ENCODE data around the gene VAMP5. TPM values are rescaled to one million over a fixed set of nuclear protein-coding genes. Genes with fewer than 3 reads are reported as not detected.
"Not testable (repeated sequence)": the region's sequence is repeated elsewhere in the genome, so short reads cannot be mapped to it uniquely, and the experiment has no call there.

The VAMP5 gene
- total RNA-seq, 1 donor from 2014 or later = not detected

- Mint-ChIP-seq H3K9me3 (ENCODE audit: unreplicated experiment) (no peaks in the 10 kb centered on the region), H3K4me3 (ENCODE audit: unreplicated experiment) (no peak overlapping the region), H3K27me3 (ENCODE audit: unreplicated experiment) (no peaks in the 10 kb centered on the region), H3K4me1 (ENCODE audit: unreplicated experiment) (peaks cover 59% of the 10 kb centered on the region), H3K36me3 (ENCODE audit: unreplicated experiment) (no peaks in the 10 kb centered on the region), H3K27ac (ENCODE audit: unreplicated experiment) (no peak overlapping the region)
- DNase-seq (ENCODE audit: extremely low spot score, unreplicated experiment) = no peak
- TF ChIP-seq, protein P1, sequence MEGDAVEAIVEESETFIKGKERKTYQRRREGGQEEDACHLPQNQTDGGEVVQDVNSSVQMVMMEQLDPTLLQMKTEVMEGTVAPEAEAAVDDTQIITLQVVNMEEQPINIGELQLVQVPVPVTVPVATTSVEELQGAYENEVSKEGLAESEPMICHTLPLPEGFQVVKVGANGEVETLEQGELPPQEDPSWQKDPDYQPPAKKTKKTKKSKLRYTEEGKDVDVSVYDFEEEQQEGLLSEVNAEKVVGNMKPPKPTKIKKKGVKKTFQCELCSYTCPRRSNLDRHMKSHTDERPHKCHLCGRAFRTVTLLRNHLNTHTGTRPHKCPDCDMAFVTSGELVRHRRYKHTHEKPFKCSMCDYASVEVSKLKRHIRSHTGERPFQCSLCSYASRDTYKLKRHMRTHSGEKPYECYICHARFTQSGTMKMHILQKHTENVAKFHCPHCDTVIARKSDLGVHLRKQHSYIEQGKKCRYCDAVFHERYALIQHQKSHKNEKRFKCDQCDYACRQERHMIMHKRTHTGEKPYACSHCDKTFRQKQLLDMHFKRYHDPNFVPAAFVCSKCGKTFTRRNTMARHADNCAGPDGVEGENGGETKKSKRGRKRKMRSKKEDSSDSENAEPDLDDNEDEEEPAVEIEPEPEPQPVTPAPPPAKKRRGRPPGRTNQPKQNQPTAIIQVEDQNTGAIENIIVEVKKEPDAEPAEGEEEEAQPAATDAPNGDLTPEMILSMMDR (IDR thresholded peaks at IDR 0.05) = no peak
Observed at GRCh38 chr2:85589181-85589580, 5.0 kb downstream of the VAMP5 start.

DNA sequence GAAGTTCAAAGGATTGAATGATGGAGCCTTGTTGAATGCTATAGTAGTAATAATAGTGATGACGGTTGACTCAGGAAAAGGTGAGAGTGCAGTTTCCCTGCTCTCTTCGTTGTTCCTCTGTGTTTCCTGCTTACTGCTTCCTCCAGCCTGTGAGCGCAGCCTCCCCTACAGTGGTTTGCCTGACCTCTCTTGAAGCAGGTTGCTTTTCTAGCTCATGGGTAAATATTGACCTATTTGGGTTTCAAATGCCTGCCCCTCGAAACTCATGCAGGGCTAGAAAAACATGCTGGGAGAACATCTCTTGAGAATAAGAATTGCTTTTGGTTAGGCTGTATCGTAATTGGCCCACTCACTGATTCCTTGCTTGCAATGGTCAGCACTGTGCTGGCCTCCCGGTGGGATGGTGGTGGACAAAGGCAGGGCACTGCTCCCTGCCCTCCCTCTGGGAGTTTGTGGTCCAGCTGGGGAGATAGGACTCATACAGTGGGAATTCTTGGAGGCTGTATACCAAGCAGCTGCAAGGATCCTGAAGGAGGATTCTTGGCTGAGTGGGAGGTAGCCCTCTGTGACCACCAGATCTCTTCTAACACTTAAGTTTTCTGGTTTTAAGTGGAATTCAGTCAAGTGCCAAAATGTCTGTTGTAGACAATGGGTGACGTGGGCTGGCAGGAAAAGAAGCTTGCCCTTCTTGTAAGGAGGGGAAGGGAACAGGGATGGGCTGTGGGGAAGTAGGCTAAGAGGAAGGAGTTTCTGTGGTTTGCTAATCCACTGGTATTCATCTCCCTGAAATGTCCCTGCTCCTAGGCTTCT is 6.0 kb downstream of the VAMP5 start:
- DNase-seq (ENCODE audit: extremely low spot score, unreplicated experiment) = no peak
- Mint-ChIP-seq H3K9me3 (ENCODE audit: unreplicated experiment) (no peaks in the 10 kb centered on the region), H3K4me1 (ENCODE audit: unreplicated experiment) (peaks cover 64% of the 10 kb centered on the region), H3K4me3 (ENCODE audit: unreplicated experiment) (no peak overlapping the region), H3K27ac (ENCODE audit: unreplicated experiment) (peak overlapping the region; percentile 89), H3K27me3 (ENCODE audit: unreplicated experiment) (no peaks in the 10 kb centered on the region), H3K36me3 (ENCODE audit: unreplicated experiment) (no peaks in the 10 kb centered on the region)
- TF ChIP-seq, protein P1 (IDR thresholded peaks at IDR 0.05) = no peak

DNA sequence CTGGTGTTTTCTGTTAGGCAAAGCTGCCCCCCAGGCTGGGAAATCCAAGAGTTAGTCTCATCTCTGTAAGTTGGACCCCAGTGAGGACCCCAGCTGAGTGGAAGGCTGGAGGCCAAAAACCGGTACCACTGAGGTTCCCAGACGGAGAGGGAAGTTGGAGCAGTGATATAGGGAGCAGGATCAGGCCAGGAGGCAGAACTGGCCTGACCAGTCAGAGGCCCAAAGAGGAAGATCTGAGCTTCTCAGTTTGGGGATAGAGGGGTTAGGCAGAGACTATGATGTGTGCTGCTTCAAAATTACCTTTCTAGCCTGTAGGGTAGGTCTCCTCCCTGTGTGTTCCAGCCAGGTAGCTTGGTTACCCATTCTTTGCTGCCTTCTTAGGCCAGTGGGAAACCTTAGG is 6.7 kb downstream of the VAMP5 start:
- peaks cover 62% of the 10 kb centered on the region for H3K4me1 Mint-ChIP-seq (ENCODE audit: unreplicated experiment)
- H3K9me3 Mint-ChIP-seq (ENCODE audit: unreplicated experiment) = no peaks in the 10 kb centered on the region
- DNase-seq (ENCODE audit: extremely low spot score, unreplicated experiment) = no peak
- H3K27me3 Mint-ChIP-seq (ENCODE audit: unreplicated experiment) = no peaks in the 10 kb centered on the region
- no peak overlapping the region for H3K4me3 Mint-ChIP-seq (ENCODE audit: unreplicated experiment)
- no peaks in the 10 kb centered on the region for H3K36me3 Mint-ChIP-seq (ENCODE audit: unreplicated experiment)
- TF ChIP-seq, protein P1 (IDR thresholded peaks at IDR 0.05) = no peak
- H3K27ac Mint-ChIP-seq (ENCODE audit: unreplicated experiment) = peak overlapping the region; percentile 89

GRCh38 chr2:85591563-85591962 is 7.3 kb downstream of the VAMP5 start:
- Mint-ChIP-seq H3K27me3 (ENCODE audit: unreplicated experiment) (no peaks in the 10 kb centered on the region), H3K36me3 (ENCODE audit: unreplicated experiment) (no peaks in the 10 kb centered on the region), H3K4me3 (ENCODE audit: unreplicated experiment) (no peak overlapping the region), H3K9me3 (ENCODE audit: unreplicated experiment) (no peaks in the 10 kb centered on the region), H3K4me1 (ENCODE audit: unreplicated experiment) (peaks cover 67% of the 10 kb centered on the region), H3K27ac (ENCODE audit: unreplicated experiment) (no peak overlapping the region)
- TF ChIP-seq, protein P1 (IDR thresholded peaks at IDR 0.05) = no peak
- no peak for DNase-seq (ENCODE audit: extremely low spot score, unreplicated experiment)

DNA sequence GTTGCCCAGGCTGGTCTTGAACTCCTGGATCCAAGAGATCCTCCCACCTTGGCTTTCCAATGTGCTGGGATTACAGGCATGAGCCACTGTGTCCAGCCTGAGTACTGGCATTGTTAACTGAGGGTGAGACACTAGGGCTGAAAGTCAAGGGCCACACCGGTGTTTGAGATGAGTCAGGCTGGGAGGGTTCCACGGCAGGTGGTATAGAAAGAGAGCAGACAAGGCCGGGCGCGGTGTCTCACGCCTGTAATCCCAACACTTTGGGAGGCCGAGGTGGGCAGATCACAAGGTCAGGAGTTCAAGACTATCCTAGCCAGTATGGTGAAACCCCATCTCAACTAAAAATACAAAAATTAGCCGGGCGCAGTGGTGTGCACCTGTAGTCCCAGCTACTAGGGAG is 8.1 kb downstream of the VAMP5 start:
- not testable (repeated sequence) for H3K27ac Mint-ChIP-seq (ENCODE audit: unreplicated experiment); H3K27me3 Mint-ChIP-seq (ENCODE audit: unreplicated experiment); H3K36me3 Mint-ChIP-seq (ENCODE audit: unreplicated experiment); H3K9me3 Mint-ChIP-seq (ENCODE audit: unreplicated experiment); H3K4me3 Mint-ChIP-seq (ENCODE audit: unreplicated experiment); DNase-seq (ENCODE audit: extremely low spot score, unreplicated experiment)
- H3K4me1 Mint-ChIP-seq (ENCODE audit: unreplicated experiment) = peaks cover 73% of the 10 kb centered on the region
